Limb (tissue), 2 donors: ENCODE measurements around the gene AHSG.

Source experiments
- DNase-seq, 2 donors: peaks; one replicate each; pipeline ENCODE4 v3.0.0-alpha.2; 2016; ENCODE audit errors: extremely low spot score in 2 of 2

AHSG gene

GRCh38 chr3:186640473-186640818, 27.6 kb downstream of the AHSG start:
- no peak for DNase-seq

GRCh38 chr3:186640929-186641328, 28.1 kb downstream of the AHSG start:
- no peak for DNase-seq

DNA sequence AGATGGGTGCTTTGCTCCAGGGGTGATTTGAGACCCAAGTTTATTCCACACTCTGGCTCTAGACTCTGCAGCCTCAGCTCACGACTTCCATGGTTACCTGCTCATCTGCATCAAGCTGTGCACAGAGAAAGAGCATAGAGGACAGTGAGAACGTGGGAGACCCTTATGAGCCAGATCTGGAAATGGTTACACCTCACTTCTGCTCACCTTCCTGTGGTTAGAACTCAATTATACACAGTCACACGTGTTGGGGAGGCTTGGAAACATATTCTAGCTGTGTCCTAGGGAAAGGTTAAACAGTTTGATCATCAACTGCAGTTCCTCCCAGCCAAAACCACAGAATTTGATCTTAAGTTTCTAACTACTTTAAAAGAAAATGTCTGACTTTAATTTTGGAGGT, 29.2 kb downstream of the AHSG start:
- DNase-seq: no peak

DNA sequence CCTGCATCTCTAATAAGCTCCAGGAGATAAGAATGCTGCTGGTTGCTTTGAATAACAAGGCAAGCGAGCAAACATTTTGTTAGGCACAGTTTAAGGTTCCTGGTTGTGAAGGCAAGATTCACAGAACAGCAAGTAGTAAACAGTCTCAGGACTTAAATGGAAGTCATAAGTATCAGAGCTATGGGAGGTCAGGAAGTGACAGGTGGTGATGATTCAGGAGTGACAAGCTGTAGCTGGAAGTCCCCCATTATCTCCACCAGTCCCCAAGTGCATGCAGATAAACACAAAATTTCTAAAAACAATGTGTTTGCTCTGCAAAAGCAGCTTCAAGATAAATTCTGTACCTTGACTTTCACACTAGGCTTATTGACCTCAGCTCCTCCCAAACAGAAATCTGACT, 30.6 kb downstream of the AHSG start:
- DNase-seq: no peak

DNA sequence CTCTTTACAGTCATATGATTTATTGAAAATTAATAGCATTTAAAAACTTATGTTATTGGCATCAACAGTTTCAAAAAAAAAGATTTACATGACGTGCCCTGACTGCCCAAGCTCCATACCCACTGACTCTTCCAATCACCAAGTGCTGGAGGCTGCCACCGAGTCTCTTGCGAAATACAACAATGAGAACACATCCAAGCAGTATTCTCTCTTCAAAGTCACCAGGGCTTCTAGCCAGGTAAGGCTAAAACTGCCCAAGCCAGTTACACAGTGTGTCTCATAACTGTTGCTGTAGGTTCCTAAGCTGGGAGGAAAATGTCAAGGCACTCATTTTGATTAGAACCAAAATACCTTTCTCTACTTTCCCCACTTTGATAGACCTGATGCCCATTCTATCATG, 31.8 kb downstream of the AHSG start:
- no peak for DNase-seq

DNA sequence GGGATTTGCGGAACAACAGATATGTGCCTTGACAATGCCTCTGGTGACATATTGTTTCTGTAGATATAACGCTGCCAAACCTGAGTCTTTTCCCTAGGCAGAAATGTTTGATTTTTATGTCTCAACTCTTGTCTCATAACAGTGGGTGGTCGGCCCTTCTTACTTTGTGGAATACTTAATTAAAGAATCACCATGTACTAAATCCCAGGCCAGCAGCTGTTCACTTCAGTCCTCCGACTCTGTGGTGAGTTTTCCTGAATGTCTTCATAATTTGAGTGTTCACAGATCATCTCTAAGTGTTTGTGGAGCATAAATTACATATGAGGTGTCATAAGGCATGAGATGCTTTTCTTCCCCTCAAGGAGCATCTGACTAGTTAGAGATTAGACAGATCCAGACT, 33.2 kb downstream of the AHSG start:
- no peak for DNase-seq

GRCh38 chr3:186646841-186647240, 34.0 kb downstream of the AHSG start:
- no peak for DNase-seq

GRCh38 chr3:186648851-186649250, 36.0 kb downstream of the AHSG start:
- no peak for DNase-seq

DNA sequence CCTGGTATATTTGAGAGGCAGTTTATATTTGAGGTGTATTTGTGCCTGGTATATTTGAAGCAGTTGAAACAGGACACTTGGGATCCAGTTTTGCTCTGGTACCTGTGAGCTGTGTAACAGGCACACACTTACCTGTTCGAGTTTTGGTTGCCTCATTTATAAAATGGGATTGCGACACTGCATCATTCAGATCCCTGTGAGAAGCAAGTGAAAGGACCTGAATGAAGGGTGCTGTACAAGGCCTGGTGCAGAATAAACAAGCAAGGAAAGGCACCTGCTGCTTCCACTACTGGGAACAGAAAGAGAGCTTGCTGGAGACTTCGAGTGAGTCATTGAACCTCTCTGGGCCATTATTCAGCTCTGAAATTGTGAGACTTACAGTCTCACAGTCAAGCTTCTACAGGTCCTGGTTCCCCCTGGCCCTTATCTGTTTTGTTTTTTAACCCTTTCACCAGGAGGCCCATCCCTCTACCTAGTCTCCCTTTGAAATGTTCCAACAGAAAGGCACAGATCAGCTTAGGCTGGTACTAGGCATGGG, 38.9 kb downstream of the AHSG start:
- DNase-seq: no peak

DNA sequence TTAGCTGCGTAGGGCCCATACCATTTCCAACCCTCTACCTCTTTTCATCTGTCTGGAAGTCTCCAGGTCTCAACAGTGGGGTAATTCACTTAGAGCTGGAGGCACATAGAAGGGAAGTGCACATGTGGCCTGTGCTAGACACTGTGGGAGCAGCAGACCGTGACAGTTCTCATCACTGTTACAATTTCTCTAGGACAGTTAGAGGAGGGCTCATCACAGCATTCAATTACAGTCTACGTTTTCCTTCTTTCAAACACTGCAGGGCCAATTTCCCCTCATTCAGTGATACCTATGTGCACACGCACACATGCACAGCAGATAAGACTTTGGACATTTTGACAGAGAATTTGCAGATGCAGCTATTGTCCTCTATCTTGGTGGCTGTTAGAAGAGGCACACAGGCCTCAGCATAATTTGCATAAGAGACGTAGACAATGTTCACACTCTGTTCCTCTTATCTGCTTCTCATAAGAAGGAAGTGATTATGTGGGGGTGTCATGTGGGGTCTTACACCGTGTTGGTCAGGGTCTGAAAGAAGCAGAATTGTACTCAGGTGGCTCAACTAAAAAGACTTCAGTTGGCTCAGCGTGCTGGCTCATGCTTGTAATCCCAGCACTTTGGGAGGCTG, 40.3 kb downstream of the AHSG start:
- DNase-seq: no peak

DNA sequence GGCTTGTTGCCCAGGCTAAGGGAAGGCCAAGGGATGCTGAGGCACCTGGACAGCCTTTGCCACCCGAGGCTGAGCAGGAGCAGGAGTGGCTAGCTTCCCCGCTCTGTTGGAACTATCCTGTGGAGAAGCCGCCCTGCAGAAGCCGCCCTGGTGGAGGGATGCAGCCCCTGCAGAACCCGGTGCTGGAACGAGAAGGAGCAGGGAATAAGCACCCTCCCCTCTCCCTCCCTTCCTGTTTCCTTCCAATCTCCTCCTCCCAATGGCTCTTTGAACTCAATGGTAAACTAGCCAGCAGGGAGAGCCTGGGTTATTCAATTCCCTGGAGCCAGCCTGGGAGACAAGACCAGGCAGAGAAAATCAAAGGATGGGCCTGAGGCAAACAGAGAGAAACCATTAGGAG, 41.1 kb downstream of the AHSG start:
- DNase-seq: no peak

GRCh38 chr3:186663361-186664118, 50.7 kb downstream of the AHSG start:
- no peak for DNase-seq

DNA sequence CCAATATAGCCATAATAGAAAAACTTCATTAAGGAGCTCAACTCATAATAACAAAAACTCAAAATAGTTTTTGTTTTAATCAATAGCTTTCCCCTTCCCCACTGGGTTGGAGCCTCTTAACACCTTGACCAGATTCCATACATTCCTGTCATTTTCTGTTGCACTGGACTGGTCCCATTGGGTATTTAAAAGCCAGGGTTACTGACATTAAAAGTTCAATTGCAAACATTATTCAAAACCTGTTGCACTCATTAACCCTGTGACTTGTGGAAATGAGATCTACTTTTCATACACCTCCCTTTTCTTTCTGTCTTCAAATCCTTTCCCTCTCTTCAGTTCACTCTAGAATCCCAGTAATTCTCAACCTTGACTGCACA, 51.2 kb downstream of the AHSG start:
- DNase-seq: no peak

DNA sequence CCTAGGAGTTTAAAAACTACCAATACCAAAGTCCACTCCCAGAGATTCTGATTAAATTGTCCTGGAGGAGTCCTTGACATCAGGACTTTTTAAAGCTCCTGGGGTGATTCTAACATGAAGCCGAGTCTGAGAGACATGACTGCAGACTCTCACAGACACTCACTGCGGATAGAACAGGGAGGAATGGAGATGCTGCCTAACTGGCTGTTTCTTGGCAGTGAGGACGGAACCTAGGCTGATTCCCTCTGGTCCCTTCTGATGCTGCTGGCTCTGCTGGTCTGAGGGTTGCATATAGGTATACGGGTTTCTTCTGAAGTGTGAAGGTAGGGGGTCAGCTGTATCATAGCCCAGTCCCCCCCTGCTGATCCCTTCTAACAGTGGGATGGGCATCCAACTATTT, 51.6 kb downstream of the AHSG start:
- DNase-seq: no peak

DNA sequence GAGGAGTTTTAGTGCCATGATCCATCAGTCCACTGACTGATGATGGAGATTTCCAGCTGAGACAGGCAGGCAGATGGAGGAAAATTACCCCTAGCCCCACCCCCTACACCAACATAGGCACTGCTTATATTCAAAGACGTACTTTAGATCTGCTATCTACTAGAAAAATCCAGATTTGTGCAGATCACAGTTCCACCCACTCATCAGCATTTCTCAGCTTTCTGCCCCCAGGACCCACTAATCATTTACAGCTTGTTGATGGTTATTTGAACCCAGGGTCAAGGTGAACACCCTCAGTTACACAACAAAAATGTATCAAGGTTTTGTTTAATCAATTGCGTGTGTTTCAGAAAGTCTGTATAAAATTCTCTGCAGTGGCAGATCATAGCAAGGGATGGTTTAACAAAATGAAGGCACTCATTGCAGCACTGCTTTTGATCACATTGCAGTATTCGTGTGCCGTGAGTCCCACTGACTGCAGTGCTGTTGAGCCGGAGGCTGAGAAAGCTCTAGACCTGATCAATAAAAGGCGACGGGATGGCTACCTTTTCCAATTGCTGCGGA, 52.8 kb downstream of the AHSG start, which contains the start of gene HRG:
Gene HRG, plus strand, starts transcription at position 390 of the 564 bp plus-strand sequence. Its CDS starts 18 bp downstream, at position 408.
- DNase-seq: no peak

DNA sequence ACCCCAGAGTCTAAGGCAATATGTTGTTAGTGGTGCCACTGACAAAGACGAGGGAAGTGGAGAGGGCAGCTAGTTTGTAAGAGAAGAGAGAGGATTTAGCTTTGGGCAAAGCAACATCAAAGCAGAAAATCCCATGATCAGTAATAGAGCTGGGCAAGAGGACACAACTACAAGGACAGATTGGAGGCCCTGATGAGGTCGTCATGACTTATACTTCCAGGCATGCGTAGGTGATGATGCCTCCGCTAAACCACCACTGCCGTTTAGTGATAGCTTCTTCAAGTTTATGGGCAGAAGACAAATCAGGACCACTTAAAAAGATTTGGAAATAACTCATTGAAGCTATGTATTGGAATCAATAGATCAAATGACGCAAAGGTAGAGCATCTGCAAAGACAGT, 55.6 kb downstream of the AHSG start:
- DNase-seq: no peak

- DNase-seq: no peak
Observed at GRCh38 chr3:186669378-186670084, 56.7 kb downstream of the AHSG start.

- DNase-seq: no peak
Observed at GRCh38 chr3:186670155-186670554, 57.3 kb downstream of the AHSG start.
